ENCODE data around the gene HEPACAM2.

Gene HEPACAM2

DNA sequence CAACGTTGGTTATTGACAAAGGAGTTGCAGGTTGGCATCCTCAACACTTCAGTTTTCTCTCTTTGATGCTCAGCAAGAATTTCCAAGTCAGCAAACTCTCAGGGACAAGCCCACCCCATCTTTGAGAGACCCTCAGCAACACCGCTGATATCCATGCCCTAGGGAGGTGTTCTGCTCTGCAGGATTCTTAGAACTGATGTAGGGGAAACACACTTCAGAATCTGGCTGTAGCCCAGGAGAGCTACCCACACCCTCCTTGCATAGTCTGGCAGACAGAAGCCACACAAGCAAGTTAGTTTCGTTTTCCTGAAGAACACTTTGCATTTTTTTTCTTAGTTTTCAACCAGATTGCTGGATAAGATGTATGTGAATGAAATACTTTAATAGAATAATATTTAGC, 78.9 kb downstream of the HEPACAM2 start:
- TF ChIP-seq CTCF (conservative IDR thresholded peaks at IDR 0.05) (no peak), ZFX (IDR thresholded peaks at IDR 0.05) (no peak)
- H3K27ac ChIP-seq: no peak overlapping the region

DNA sequence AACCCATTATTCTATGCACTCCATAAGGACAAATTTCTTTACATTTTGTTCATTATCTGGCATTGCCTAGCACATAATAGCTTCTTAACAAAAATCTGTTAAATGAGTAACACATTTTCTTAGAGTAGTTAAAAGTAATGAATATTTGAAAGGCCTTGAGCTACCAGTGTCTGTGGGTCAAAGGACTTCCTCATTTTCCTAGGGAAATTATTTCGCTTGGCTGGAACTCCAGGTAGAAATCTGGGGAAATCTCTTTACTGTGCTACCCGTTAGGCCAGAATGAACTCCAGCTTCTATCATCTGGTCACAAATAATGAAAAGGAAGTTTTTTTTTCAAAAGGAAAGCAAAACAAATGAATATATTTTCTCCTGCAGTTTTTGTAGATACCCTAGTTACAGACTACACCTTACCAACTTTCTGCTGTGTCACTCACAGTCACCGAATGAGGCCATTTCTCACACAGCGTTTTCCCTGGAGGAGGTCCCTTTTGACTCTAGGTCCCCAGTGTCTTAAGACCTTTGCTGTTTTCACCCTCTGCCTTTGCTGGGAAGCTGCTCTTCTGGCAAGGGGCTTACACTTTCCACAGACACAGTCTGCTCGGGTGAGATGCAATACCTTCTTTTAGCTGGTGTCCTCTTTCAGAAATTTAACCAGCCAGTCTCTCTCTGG, 79.7 kb downstream of the HEPACAM2 start:
- no peak overlapping the region for H3K27ac ChIP-seq
- no peak for TF ChIP-seq CTCF (conservative IDR thresholded peaks at IDR 0.05)
- no peak for TF ChIP-seq ZFX (IDR thresholded peaks at IDR 0.05)

- no peak overlapping the region for H3K27ac ChIP-seq
- TF ChIP-seq ZFX (IDR thresholded peaks at IDR 0.05) (no peak), CTCF (conservative IDR thresholded peaks at IDR 0.05) (no peak)
Observed at GRCh38 chr7:93146036-93146435, 80.2 kb downstream of the HEPACAM2 start.

DNA sequence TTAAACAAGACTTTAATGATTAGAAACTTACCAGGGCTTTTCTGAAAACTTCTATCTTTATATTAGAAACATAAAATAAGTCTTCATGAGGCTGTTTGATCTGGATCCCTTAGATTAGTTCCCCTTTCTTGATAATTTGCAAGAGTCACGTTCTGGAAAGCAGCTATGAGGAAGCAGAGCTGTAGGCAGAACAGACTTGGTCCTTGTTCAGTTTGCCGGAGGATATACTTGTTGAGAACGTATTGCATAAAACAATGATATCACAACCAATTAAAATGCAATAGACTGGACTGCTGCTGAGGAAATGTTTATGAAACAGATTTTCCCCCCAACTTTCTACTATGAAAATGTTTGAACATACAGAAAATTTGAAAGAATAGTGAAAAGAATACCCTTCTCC, 80.9 kb downstream of the HEPACAM2 start:
- H3K27ac ChIP-seq: no peak overlapping the region
- TF ChIP-seq CTCF (conservative IDR thresholded peaks at IDR 0.05) (no peak), ZFX (IDR thresholded peaks at IDR 0.05) (no peak)

DNA sequence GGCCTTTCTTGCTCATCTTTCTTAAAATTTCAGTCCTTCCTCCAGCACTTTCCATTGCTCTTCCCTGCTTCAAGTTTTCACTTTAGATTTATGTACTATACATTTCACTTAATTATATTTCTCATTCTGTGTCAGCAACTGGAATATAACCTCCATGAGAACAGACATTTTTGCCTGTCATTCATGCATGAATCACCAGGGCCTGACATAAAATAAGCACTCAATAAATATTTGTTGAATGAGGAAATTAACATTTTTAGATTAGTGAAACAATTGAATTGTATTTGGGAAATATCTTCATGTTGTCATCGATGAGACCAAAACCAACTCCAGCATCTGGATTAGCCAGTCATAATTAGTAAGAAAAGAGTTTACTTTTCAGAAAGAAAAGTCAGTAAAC, 84.1 kb downstream of the HEPACAM2 start:
- H3K27ac ChIP-seq: no peak overlapping the region
- TF ChIP-seq CTCF (conservative IDR thresholded peaks at IDR 0.05) (no peak), ZFX (IDR thresholded peaks at IDR 0.05) (no peak)

DNA sequence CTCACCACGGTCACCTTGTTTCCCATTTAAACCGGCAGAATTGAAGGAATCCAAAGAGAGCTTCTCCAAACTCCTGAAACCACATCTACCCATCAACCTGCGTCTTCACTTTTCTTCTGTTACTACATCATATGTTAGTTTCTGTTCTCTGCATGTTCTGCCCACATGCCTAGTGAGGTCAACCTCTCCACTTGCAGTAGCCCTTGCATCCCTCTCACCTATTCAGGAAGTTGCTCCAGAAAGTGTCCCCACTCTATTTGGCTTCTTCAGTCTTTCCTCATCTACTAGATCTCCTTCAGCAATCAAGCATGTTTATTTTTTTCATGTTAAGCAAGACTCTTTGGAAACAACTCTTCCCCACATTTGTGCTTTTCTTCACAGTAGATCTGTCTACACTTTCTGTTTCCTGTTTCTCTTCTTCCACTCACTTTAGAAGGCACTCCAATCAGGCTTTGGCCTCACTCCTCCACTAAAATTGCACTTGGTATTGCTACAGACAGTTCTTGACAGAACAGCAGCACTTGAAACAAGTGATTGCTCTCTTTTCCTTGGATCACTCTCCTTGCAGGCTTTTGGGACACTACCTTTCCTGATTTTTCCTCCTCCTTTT, 85.6 kb downstream of the HEPACAM2 start:
- TF ChIP-seq ZFX (IDR thresholded peaks at IDR 0.05) (no peak), CTCF (conservative IDR thresholded peaks at IDR 0.05) (no peak)
- H3K27ac ChIP-seq: no peak overlapping the region

DNA sequence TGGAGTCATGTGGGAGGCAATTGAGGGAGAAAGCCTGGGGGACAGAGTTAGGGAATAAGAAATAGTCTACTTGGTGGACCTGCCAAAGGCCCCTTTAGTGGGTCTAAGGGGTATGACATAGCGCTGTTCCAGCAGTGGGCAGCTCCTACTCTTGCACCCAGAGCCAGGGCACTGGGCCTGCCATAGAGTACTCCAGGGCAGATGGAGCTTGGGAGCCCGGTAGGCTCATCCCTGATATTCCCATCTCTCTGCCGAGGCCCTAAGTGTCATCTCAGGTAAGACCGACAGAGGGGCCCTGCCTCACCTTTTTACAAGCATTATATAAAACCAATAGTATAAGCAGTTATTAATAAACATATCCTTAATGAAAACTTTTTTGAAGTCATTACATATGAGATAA, 87.7 kb downstream of the HEPACAM2 start:
- TF ChIP-seq ZFX (IDR thresholded peaks at IDR 0.05): no peak
- H3K27ac ChIP-seq: no peak overlapping the region
